Measurements from ENCODE around the gene RBMX.

DNA sequence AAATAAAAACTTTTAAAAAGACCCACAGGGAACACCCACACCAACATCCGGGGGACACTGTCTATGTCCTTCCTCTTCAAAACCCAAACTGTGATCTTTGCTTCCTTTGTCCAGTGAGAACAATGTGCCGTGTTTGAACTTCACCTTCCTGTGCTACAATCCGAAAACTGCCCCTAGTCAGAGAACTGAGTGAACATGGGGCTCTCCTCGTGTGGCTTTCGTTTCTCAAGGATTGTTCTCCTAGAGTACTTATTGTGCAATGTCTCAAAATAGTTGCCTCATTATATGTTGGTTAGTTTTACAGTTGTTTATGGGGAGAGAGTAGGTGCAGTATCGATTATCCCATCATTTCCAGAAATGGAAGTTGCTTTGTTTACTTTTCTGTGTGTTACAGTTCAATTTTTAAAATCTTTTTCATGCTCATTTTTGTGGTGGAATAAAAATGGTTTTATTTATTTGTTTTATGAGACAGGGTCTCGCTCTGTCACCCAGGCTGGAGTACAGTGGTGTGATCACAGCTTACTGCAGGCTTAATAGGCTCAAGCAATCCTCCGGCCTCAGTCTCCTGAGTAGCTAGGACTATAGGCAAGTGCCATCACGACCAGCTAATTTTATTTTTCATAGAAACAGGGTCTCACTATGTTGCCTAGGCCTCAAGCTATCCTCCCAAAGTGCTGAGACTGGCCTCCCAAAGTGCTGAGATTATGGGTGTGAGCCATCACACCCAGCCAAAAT lies 29.9 kb downstream of the RBMX start:
- TF ChIP-seq, protein P1, sequence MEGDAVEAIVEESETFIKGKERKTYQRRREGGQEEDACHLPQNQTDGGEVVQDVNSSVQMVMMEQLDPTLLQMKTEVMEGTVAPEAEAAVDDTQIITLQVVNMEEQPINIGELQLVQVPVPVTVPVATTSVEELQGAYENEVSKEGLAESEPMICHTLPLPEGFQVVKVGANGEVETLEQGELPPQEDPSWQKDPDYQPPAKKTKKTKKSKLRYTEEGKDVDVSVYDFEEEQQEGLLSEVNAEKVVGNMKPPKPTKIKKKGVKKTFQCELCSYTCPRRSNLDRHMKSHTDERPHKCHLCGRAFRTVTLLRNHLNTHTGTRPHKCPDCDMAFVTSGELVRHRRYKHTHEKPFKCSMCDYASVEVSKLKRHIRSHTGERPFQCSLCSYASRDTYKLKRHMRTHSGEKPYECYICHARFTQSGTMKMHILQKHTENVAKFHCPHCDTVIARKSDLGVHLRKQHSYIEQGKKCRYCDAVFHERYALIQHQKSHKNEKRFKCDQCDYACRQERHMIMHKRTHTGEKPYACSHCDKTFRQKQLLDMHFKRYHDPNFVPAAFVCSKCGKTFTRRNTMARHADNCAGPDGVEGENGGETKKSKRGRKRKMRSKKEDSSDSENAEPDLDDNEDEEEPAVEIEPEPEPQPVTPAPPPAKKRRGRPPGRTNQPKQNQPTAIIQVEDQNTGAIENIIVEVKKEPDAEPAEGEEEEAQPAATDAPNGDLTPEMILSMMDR (IDR thresholded peaks at IDR 0.05), result no peak
- no peak for TF ChIP-seq POLR2A (IDR thresholded peaks at IDR 0.05)
- TF ChIP-seq EP300 (IDR thresholded peaks at IDR 0.05), result no peak
